ENCODE results near the gene LITAFD.
"Not testable (repeated sequence)": the region's sequence is repeated elsewhere in the genome, so short reads cannot be mapped to it uniquely, and the experiment has no call there.

Gene LITAFD

GRCh38 chr16:8899709-8900317, 17.7 kb downstream of the LITAFD start:
- no peak for DNase-seq

- DNase-seq, result no peak
Measured at GRCh38 chr16:8900343-8900742, 18.2 kb downstream of the LITAFD start.

DNA sequence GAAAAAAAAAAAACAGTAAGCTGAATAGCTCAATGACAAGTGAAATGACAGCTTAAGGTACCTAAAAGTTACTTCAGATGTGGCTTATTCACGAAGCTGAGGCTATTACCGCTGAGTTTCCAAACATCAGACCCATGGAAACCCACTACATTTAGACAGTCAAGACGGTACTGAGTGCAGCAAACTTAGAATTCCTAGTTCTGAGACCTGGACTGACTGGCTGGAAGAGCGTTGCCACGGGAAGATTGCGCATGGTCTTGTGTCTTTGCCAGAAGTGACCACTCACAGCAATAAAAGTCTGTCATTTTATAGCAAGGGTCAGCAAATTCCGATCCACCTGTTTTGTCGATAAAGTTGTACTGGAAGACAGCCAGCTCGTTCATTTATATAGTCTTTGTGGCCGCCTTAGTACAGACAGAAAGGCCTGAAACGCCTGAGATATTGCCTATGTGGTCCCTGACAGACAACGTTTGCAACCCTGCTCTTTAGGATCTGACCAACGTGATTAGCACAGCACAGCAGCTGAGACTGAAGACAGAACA, 19.2 kb downstream of the LITAFD start:
- no peak for DNase-seq

DNA sequence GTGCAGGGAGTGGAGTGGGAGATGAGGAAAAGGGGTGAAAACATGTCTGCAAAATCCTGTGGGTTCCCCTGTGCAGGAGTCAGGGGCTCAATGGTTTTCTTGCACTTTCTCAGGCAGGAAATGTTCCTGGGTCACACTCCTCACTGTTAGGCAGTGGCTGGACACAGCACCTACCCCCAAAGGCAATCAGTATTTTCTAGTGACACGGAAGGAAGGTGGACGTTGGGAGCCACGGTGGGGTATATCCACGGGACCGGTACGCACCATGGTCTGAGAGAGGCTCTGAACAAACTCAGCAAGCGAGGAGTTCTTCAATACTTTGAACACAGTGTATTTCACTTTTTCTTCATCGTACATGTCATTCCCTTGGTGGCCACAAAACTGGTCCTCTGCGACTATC, 20.9 kb downstream of the LITAFD start:
- DNase-seq, result no peak

DNA sequence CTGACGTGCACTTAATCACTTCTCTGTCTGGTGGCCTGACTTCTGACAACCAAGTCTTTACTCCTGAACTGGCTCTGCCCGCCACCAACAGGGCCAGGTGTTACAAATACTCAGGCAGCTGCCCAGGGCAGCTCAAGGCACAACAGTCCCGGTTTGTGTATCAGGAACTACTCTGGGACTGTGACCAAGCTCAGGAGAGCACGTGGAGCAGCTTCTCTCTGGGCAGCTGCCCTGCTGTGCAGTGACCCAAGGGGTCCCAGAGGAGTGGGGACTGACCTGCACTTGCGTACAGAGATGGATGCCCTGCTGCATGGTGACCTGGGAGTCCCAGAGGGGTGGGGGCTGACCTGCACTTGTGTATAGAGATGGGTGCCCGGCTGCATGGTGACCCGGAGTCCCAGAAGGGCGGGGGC, 21.9 kb downstream of the LITAFD start:
- no peak for DNase-seq

DNA sequence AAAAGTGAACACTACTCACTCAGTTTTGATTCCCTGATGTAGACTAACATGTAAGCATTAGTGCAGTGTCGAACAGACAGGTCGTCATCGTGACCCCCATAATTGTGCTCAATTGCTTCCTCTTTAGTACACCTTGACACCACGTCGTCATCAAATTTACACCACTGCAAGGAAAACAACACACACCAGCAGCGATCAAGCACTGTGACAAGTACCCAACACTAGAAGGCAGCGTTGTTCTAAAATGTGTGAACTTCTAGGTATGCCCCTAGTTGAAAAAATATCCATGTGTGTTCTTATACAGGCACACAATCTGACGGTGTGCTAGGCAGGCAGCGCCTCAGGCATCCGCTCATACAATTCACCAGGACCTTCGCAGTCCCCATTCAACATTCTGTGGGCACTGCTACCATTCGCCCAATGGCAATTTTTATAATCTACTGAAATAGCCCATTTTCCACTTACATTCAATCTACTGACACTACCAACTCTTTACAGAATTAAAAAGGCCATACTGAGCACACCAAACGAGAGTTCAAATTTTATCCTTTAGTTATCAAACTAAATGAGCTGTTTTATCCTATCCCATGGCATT, 23.1 kb downstream of the LITAFD start:
- DNase-seq, result no peak

DNA sequence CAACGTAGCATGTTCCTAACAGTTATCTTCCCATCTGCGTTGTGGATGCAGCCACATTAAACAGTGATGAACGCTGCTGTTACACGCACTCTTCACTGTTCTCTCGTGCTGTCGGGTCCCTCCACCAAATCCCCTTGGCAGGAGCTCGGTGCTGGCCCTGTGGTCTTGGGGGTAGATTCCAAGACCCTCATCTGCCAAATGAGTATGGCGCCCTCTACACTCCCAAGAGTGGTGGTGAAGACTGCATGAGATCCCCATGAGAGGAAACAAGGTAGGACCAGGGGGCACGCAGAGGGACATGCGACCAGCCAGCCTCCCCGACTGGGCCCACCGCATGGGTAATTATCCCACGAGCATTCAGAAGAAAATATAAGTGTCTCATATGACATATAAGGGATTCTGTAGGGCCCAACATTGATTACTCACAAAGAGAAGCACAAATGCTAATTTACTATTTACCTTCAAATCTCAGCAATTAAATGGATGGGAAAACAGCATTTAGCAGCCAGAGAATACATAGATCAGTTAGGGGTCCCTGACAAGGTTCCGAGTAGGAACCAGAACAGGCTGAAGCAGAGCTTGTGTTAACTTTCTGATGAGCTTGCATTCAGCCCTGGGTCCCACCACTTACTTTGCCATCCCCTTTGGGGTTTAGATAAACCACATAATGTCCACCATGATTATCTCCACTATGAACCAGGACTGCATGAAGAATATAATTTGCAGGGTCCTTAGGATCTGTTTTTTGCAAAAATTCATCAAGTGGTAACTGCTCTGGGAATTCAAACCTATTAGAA, 23.8 kb downstream of the LITAFD start:
- no peak for DNase-seq

DNA sequence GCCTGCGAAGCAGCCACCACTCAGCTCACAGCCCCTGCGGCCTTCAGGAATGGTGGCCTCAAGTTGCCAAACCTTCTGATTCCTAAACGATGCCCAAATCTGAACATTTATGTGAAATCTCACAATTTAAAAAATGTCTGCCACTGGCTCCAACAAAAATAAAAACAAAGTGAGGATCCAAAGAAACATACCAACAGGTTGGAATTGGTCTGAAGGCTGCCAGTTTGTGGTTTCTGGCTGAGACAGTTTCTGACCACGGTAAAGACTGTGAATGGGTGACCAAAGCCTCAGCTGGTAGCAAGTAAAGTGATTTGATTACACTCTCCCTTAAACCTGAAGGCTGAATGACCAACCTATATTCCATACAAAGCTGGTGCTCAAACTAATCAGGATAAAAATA, 24.9 kb downstream of the LITAFD start:
- no peak for DNase-seq

GRCh38 chr16:8908810-8909468, 26.8 kb downstream of the LITAFD start:
- DNase-seq, result no peak

DNA sequence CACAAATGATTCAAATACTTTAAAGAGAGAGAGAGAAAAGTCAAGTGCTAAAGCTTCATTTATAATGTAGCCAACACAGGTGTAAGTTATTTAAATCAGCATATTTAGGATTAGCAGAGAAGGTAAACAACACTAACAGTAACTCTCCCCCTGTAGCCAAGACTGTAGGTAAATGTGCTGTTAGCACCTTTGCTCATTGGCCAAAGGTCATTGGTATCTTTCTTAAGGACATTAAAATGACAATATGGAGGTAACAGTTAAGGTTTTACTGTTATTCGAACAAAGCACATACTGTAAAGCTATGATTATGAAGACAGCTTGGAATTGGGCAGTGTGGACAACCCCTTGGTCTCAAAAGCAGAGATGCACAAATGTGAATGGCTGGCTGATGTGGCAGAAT, 28.7 kb downstream of the LITAFD start:
- DNase-seq, result no peak

DNA sequence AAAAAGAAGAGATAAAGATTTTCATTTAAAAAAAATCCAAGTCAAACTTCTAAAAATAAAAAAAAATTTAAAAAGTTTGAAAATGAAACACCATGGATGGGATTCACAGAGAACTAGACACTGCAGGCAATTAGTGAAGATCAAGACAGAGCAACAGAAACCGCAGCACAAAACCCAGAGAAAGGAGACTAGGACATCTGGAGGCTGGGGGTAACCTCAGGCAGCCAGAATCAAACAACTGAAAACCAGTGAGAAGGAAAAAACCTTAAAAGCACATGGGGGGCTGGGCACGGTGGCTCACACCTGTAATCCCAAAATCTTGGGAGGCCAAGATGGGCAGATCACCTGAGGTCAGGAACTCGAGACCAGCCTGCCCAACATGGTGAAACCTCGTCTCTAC, 30.6 kb downstream of the LITAFD start:
- no peak for DNase-seq

DNA sequence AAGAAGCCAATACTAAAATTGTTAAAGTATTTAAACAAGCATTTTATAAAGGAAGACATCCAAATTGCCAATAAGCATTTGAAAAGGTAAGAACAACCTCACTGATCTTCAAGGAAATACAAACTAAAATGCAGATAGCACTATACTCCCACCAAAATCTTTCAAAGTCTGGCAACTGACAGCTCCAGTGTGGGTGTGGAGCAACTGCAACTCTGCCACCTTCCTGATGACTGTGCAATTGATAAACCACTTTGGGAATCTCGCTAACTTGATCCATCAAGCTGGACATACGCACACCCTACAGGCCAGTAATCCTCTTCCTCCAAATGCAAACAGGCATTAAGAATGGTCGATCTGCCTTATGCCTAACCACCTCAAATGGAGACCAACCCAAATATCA, 31.9 kb downstream of the LITAFD start:
- no peak for DNase-seq

DNA sequence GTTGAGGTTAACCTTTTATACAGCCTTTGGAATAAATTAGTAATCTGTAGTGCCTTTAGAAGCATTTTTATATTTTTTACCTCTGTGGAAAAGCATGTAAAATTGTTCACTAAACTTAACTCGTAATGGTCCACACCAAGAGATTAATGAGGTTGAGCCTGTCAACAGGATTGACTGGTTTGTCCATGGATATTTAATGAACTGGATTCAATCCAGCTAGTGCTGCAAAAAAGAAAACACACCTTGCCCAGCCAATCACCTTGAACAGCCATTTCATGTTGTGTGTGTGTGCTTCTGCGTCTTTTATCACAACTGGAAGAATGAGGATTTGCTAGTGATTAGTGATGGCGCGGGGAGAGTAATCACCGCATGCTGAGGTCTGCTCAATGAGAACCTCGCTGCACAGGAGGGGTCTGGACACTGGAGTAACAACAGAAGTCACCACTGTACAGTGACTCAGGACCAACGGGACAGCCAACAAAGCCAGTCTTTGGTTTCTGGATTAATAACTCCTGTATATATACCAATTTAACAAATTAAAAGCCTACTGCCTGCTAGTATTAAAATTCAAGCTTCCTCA, 33.7 kb downstream of the LITAFD start:
- no peak for DNase-seq

- no peak for DNase-seq
Measured at GRCh38 chr16:8916541-8917225, 34.5 kb downstream of the LITAFD start.

GRCh38 chr16:8917336-8917735, 35.2 kb downstream of the LITAFD start:
- not testable (repeated sequence) for DNase-seq

GRCh38 chr16:8919089-8919933, 37.2 kb downstream of the LITAFD start:
- no peak for DNase-seq

- no peak for DNase-seq
Measured at GRCh38 chr16:8919934-8920462, 37.8 kb downstream of the LITAFD start.

DNA sequence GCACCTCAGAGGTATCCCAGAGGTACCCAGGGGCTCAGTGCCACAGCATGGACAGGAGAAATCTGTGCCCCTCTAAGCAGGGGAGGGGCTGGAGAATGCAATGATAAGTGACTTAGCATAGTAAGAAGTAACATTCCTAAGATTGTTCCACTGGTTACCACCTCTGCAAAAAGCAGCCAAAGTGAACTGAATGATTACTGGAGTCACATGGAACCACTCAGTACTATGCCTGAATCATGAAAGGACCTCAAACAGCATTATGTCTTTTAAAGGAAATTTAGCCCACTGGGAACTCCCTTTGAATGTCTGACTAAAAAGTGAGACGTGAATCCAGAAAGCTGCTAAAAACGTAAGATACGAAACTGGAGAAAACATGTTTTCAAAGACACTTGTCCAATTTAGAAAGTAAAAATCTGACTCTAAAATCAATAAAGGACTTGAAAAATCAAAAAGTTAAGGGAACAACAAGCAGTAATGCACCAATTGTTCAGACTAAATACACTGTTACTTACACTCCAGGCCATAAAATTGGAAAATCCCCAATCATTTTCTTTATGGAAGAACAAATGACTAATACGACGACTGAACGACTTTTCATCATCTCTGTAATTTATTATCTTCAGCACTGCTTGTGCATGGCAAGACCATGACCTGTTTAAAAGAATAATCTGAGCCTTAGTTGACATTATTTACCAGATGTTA, 38.6 kb downstream of the LITAFD start:
- DNase-seq, result no peak

- DNase-seq, result no peak
Measured at GRCh38 chr16:8921347-8921984, 39.3 kb downstream of the LITAFD start.

- no peak for DNase-seq
Measured at GRCh38 chr16:8923199-8923598, 41.0 kb downstream of the LITAFD start.
